KMS-11 (cell line): ENCODE results near the gene PHB1.
"Not testable (repeated sequence)": the region's sequence is repeated elsewhere in the genome, so short reads cannot be mapped to it uniquely, and the experiment has no call there.

ENCODE experiments used
- H2AFZ ChIP-seq: fragments of 200-600 bp; sonication (generic); 2 replicates; pipeline ENCODE4 v1.6.1; 2016; ENCODE audit warnings: antibody characterized with exemption, mixed run types, low read depth
- H3K27ac ChIP-seq: fragments of 200-600 bp; sonication (generic); 2 replicates; pipeline ENCODE4 v1.6.1; 2016; ENCODE audit warnings: mild to moderate bottlenecking, mixed run types
- H3K27me3 ChIP-seq: fragments of 200-600 bp; sonication (generic); 2 replicates; pipeline ENCODE4 v1.6.1; 2017; ENCODE audit warnings: mild to moderate bottlenecking, low read depth, mixed run types, moderate library complexity; ENCODE audit not compliant: insufficient read depth
- H3K36me3 ChIP-seq: fragments of 200-600 bp; sonication (generic); 2 replicates; pipeline ENCODE4 v1.6.1; 2017; ENCODE audit warnings: mild to moderate bottlenecking, mixed run types; ENCODE audit not compliant: insufficient read depth
- H3K4me1 ChIP-seq: fragments of 200-600 bp; sonication (generic); 2 replicates; pipeline ENCODE4 v1.6.1; 2016; ENCODE audit warnings: mild to moderate bottlenecking, low read depth, mixed run types; ENCODE audit not compliant: poor library complexity, severe bottlenecking
- H3K4me2 ChIP-seq: fragments of 200-600 bp; sonication (generic); 2 replicates; pipeline ENCODE4 v1.7.0; 2016; ENCODE audit warnings: mild to moderate bottlenecking, mixed run types
- H3K4me3 ChIP-seq: fragments of 200-600 bp; sonication (generic); IDR thresholded peaks from 2 replicates; pipeline ENCODE4 v1.6.1; 2017; ENCODE audit warnings: low read depth, low read length, mixed read lengths; ENCODE audit not compliant: insufficient read depth
- H3K79me2 ChIP-seq: fragments of 200-600 bp; sonication (generic); 2 replicates; pipeline ENCODE4 v1.6.1; 2016; ENCODE audit warnings: low read depth, mixed run types; ENCODE audit not compliant: insufficient read depth
- H3K9ac ChIP-seq: fragments of 200-600 bp; sonication (generic); 2 replicates; pipeline ENCODE4 v1.6.1; 2016; ENCODE audit warnings: mild to moderate bottlenecking, mixed run types
- H4K20me1 ChIP-seq: fragments of 200-600 bp; sonication (generic); 2 replicates; pipeline ENCODE4 v1.6.1; 2016; ENCODE audit warnings: mild to moderate bottlenecking, mixed run types; ENCODE audit not compliant: insufficient read depth
- CTCF ChIP-seq: fragments of 200-600 bp; sonication (generic); conservative IDR thresholded peaks from 2 replicates; pipeline ENCODE4 v1.6.1; 2017; ENCODE audit warnings: low read depth, mild to moderate bottlenecking, antibody characterized with exemption, low read length, moderate library complexity, mixed read lengths

The PHB1 gene

GRCh38 chr17:49370971-49371834, 43.5 kb downstream of the PHB1 start:
- H2AFZ ChIP-seq, result no peak overlapping the region
- H3K27ac ChIP-seq, result no peak overlapping the region
- no peaks in the 10 kb centered on the region for H3K27me3 ChIP-seq
- H3K9ac ChIP-seq, result no peak overlapping the region
- H3K79me2 ChIP-seq, result no peaks in the 10 kb centered on the region
- no peak overlapping the region for H3K4me3 ChIP-seq
- no peak for TF ChIP-seq CTCF
- peaks cover 7% of the 10 kb centered on the region for H3K4me1 ChIP-seq
- no peaks in the 10 kb centered on the region for H3K36me3 ChIP-seq
- no peaks in the 10 kb centered on the region for H4K20me1 ChIP-seq
- H3K4me2 ChIP-seq, result no peak overlapping the region

- H2AFZ ChIP-seq, result no peak overlapping the region
- no peak for TF ChIP-seq CTCF
- H4K20me1 ChIP-seq, result no peaks in the 10 kb centered on the region
- no peak overlapping the region for H3K4me3 ChIP-seq
- H3K4me2 ChIP-seq, result no peak overlapping the region
- H3K79me2 ChIP-seq, result no peaks in the 10 kb centered on the region
- H3K36me3 ChIP-seq, result no peaks in the 10 kb centered on the region
- no peak overlapping the region for H3K9ac ChIP-seq
- no peaks in the 10 kb centered on the region for H3K27me3 ChIP-seq
- no peak overlapping the region for H3K27ac ChIP-seq
- H3K4me1 ChIP-seq, result peaks cover 21% of the 10 kb centered on the region
These were observed 44.9 kb downstream of the PHB1 start for GRCh38 chr17:49369760-49370159.

GRCh38 chr17:49369089-49369488, 45.6 kb downstream of the PHB1 start:
- TF ChIP-seq CTCF, result no peak
- Histone ChIP-seq H3K4me1 (peaks cover 27% of the 10 kb centered on the region), H3K4me3 (no peak overlapping the region), H3K4me2 (no peak overlapping the region), H3K27ac (no peak overlapping the region), H3K9ac (no peak overlapping the region), H3K27me3 (no peaks in the 10 kb centered on the region), H2AFZ (no peak overlapping the region), H4K20me1 (no peaks in the 10 kb centered on the region), H3K36me3 (no peaks in the 10 kb centered on the region), H3K79me2 (no peaks in the 10 kb centered on the region)

GRCh38 chr17:49365667-49366066, 49.0 kb downstream of the PHB1 start:
- peak overlapping the region; percentile 44 for H3K4me2 ChIP-seq
- H3K27ac ChIP-seq, result peak overlapping the region; percentile 27; the same call in 1 of the 2 replicates
- H3K27me3 ChIP-seq, result no peaks in the 10 kb centered on the region
- no peaks in the 10 kb centered on the region for H3K36me3 ChIP-seq
- peaks cover 9% of the 10 kb centered on the region for H3K79me2 ChIP-seq
- H3K4me3 ChIP-seq, result no peak overlapping the region
- H3K9ac ChIP-seq, result no peak overlapping the region
- H3K4me1 ChIP-seq, result peaks cover 35% of the 10 kb centered on the region
- H2AFZ ChIP-seq, result peak overlapping the region; percentile 36
- no peaks in the 10 kb centered on the region for H4K20me1 ChIP-seq
- peak; percentile 50 for TF ChIP-seq CTCF

GRCh38 chr17:49365126-49365525, 49.6 kb downstream of the PHB1 start:
- not testable (repeated sequence) for H3K36me3 ChIP-seq, H2AFZ ChIP-seq, H3K27me3 ChIP-seq, H3K4me3 ChIP-seq, H3K9ac ChIP-seq, H4K20me1 ChIP-seq
- Histone ChIP-seq H3K4me2 (peak overlapping the region; percentile 44), H3K27ac (peak overlapping the region; percentile 27; the same call in 1 of the 2 replicates), H3K79me2 (peaks cover 15% of the 10 kb centered on the region), H3K4me1 (peaks cover 35% of the 10 kb centered on the region)
